MCF 10A (cell line): Measurements from ENCODE around the gene RAF1. TPM values are rescaled to one million over a fixed set of nuclear protein-coding genes. Genes with fewer than 3 reads are reported as not detected.

Experiments used
- BruUV-seq: library from RNA; stranded (reverse); fragments of 400-500 nt; replicated peaks from 2 replicates; lab custom pipeline; 2021; lab: Mats Ljungman, UMichigan
- CTCF ChIA-PET: fragments of 300-600 bp; sonication (Branson Sonifier 250); formaldehyde crosslinking; extraction: SDS; loops from one replicate; lab custom pipeline; 2021; ENCODE audit warnings: antibody characterized with exemption, inconsistent platforms; lab: Yijun Ruan, JAX
- POLR2A ChIA-PET: fragments of 300-600, 350-650 bp; sonication (Branson Sonifier 250); formaldehyde crosslinking; extraction: SDS; loops from one replicate; lab custom pipeline; 2020; ENCODE audit warnings: antibody characterized with exemption, inconsistent platforms; lab: Yijun Ruan, JAX
- DNase-seq: peaks from one replicate; pipeline ENCODE4 v3.0.0-alpha.2; 2018; ENCODE audit not compliant: unreplicated experiment
- H3K27ac Mint-ChIP-seq: one replicate; pipeline ENCODE4 v1.8.0; 2022; ENCODE audit warnings: mild to moderate bottlenecking, low read depth, mixed read lengths; ENCODE audit not compliant: unreplicated experiment
- H3K27me3 Mint-ChIP-seq: one replicate; pipeline ENCODE4 v1.8.0; 2022; ENCODE audit warnings: mixed read lengths; ENCODE audit not compliant: insufficient read depth, unreplicated experiment
- H3K36me3 Mint-ChIP-seq: one replicate; pipeline ENCODE4 v1.8.0; 2022; ENCODE audit warnings: mild to moderate bottlenecking, moderate library complexity, mixed read lengths; ENCODE audit not compliant: insufficient read depth, unreplicated experiment
- H3K4me1 Mint-ChIP-seq: one replicate; pipeline ENCODE4 v1.8.0; 2022; ENCODE audit warnings: mixed read lengths; ENCODE audit not compliant: insufficient read depth, unreplicated experiment
- H3K4me3 Mint-ChIP-seq: one replicate; pipeline ENCODE4 v1.8.0; 2022; ENCODE audit warnings: mild to moderate bottlenecking, moderate library complexity, mixed read lengths; ENCODE audit not compliant: unreplicated experiment
- H3K9me3 Mint-ChIP-seq: one replicate; pipeline ENCODE4 v1.8.0; 2022; ENCODE audit warnings: mixed read lengths; ENCODE audit not compliant: unreplicated experiment
- CTCF ChIP-seq: fragments of 200-600 bp; IDR thresholded peaks from one replicate; pipeline ENCODE4 v1.8.0; 2022; ENCODE audit warnings: antibody characterized with exemption, mild to moderate bottlenecking; ENCODE audit not compliant: unreplicated experiment
- intact Hi-C: fragments of 100-400 bp; cut with micrococcal nuclease; formaldehyde crosslinking; loops from 2 replicates; pipeline ENCODE4 v1.14.1; 2022
- total RNA-seq: library from RNA; stranded (reverse); gene quantifications from 2 replicates; pipeline ENCODE4 v1.2.3, GENCODE V29; 2022

The RAF1 gene
- total RNA-seq, 1 experiment from 2014 or later, result 76.8 TPM

GRCh38 chr3:12681089-12681942, 17.4 kb upstream of the RAF1 start:
- no peak overlapping the region for H3K4me3 Mint-ChIP-seq
- no peaks in the 10 kb centered on the region for H3K27me3 Mint-ChIP-seq
- no TSS peak for BruUV-seq
- intact Hi-C loops, result no loop called here
- H3K27ac Mint-ChIP-seq, result peak overlapping the region; percentile 8
- H3K4me1 Mint-ChIP-seq, result peaks cover 11% of the 10 kb centered on the region
- H3K9me3 Mint-ChIP-seq, result no peaks in the 10 kb centered on the region
- ChIA-PET CTCF (interaction anchor here (0.5 to 1.2 kb wide), 4 partner anchors 14 to 149 kb away, joined by 3 to 4 read pairs (median 3); no protein-coding TSS in a partner anchor), POLR2A (interaction anchor here (0.7 to 4.8 kb wide), 5 partner anchors 15 to 72 kb away, joined by 3 to 46 read pairs (median 4); partner anchors contain the start of gene RAF1)
- no peaks in the 10 kb centered on the region for H3K36me3 Mint-ChIP-seq
- no peak for TF ChIP-seq CTCF
- DNase-seq, result no peak

- Mint-ChIP-seq H3K4me1 (peaks cover 11% of the 10 kb centered on the region), H3K27ac (no peak overlapping the region), H3K27me3 (no peaks in the 10 kb centered on the region), H3K9me3 (no peaks in the 10 kb centered on the region), H3K36me3 (no peaks in the 10 kb centered on the region), H3K4me3 (no peak overlapping the region)
- BruUV-seq, result no TSS peak
- TF ChIP-seq CTCF, result no peak
- intact Hi-C loops, result no loop called here
- ChIA-PET POLR2A (interaction anchor here (0.8 to 4.8 kb wide), 2 partner anchors 16 to 79 kb away, joined by 3 to 46 read pairs; partner anchors contain the start of genes RAF1 and TMEM40), CTCF (interaction anchor here (0.6 to 1.2 kb wide), 3 partner anchors 13 to 152 kb away, joined by 3 to 5 read pairs (median 3); no protein-coding TSS in a partner anchor)
- peak; percentile 90 for DNase-seq
Observed at GRCh38 chr3:12679468-12679867, 15.6 kb upstream of the RAF1 start.

GRCh38 chr3:12677616-12678015, 13.7 kb upstream of the RAF1 start:
- ChIA-PET POLR2A (interaction anchor here (1.5 kb wide), 1 partner anchor 13 kb away, joined by 9 read pairs; the partner anchor contains the start of gene RAF1), CTCF (interaction anchor here (1.0 to 1.5 kb wide), 2 partner anchors 15 to 77 kb away, joined by 3 to 5 read pairs; no protein-coding TSS in a partner anchor)
- peaks cover 11% of the 10 kb centered on the region for H3K4me1 Mint-ChIP-seq
- BruUV-seq, result no TSS peak
- intact Hi-C loops, result no loop called here
- H3K36me3 Mint-ChIP-seq, result no peaks in the 10 kb centered on the region
- H3K27ac Mint-ChIP-seq, result no peak overlapping the region
- H3K27me3 Mint-ChIP-seq, result no peaks in the 10 kb centered on the region
- H3K4me3 Mint-ChIP-seq, result no peak overlapping the region
- no peak for TF ChIP-seq CTCF
- DNase-seq, result no peak
- H3K9me3 Mint-ChIP-seq, result no peaks in the 10 kb centered on the region
